ENCODE results near the gene RBM25.

- no peak for TF ChIP-seq CTCF (IDR thresholded peaks at IDR 0.05)
- no peak for TF ChIP-seq POLR2A (IDR thresholded peaks at IDR 0.05)
Measured at GRCh38 chr14:73105727-73106126, 47.4 kb downstream of the RBM25 start.

All from upper lobe of left lung (tissue), 4 donors.